Stimulated activated CD4-positive, alpha-beta T cell treated with anti-CD3 and anti-CD28 coated beads, Interleukin-15, amount 100 ng/mL, for 48 hours (primary cell): ENCODE measurements around the gene NFIC.

Experiments
- DNase-seq, 2 donors: peaks; one replicate each; pipeline ENCODE4 v3.0.0-alpha.2; 2020; ENCODE audit warnings: low read depth in 2 of 2

The NFIC gene

DNA sequence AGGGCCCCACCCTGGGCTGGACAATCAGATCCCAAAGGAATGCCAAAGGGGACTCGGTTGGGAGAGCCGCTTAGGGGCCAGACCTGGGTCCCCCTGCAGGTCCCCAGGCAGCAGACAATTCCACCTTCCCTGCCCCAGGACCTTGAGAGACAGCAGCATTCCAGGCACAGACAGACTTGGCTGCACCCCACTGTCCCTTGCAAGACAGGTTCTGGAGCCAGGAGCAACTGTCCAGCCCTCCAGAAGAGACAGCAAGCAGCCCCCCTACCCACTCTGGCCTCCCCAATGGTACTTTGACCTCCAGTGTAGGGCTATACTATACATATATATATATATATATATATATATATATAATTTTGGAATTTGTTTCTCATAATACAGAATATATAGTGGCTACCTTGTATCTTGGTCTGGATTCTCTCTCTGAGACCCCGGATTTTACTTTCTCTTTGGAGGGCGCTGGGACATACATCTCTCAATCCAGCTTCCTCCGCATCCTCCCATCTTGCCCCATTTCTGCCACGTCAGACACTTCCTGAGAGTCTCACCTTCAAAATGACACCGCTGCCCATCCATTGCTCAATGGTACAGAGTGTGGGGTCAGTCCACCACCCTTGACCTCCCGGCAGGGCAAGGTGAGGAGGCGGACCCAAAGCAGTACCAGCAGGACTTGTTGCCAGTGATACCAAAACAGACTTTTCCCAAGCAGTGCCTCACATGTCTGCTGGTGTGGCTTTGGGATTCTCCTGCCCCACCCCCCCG lies 101.2 kb downstream of the NFIC start:
- no peak for DNase-seq

- DNase-seq: no peak
Measured at GRCh38 chr19:3468211-3468610, 101.8 kb downstream of the NFIC start.

DNA sequence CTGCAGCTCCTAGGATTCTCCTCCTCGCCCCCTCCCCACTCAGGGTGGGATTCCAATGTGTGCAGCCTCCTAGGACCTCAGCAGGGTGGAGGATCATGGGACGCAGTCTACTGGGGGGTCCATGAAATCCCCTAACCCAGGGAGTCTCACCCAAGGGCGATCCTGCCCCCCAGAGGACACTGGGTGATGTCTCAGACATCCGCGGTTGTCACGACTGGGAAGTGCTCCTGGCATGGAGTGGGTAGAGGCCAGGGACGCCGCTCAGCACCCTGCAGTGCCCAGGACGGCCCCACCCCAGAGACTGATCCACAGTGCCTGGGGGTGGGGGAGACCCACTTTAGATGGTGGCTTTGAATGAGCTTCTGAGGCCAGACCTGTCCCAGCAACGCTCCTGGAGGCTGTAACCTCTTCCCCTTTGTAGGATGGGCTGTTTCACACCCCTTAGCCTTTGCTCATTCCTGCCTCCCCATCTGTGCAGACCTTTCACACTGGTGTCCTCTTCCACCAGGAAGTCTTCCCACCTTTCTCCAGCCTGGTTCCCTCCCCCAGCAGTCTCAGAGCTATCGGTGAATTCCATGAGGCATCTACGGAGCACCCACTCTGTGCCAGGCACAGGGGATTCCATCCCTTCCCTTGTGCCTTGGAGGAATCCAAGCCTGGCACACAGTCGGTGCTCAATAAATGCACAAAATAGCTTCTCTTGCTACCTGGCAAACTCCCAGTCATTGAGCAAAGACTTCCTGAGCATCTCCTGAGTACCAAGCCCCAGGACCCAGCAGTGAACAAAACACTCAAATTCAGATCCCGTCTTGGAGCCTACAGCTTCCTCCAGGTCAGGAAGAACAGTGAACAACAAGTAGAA lies 103.5 kb downstream of the NFIC start:
- DNase-seq: no peak

DNA sequence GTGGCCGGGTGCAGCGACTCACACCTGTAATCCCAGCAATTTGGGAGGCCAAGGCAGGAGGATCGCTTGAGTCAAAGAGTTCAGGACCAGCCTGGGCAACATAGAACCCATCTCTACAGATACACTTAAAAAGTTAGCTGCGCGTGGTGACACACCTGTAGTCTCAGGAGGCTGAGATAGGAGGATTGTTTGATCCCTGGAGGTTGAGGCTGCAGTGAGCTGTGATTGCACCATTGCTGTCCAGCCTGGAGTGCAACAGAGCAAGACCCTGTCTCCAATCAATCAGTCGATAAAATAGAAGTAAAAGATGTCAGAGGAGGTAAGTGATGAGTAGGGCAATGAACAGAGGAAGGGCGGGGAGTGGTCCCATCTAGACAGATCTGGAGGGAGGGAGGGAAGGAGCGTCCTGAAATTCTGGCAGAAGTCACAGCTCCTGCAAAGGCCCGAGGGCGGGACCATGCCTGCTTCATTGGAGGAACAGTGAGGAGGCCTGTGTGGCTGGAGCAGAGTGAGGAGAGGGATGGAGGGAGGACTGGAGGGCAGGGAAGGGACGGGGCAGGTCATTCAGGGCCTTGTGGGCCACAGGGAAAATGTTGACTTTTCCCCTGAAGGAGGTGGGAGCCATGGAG lies 104.2 kb downstream of the NFIC start:
- DNase-seq: no peak

DNA sequence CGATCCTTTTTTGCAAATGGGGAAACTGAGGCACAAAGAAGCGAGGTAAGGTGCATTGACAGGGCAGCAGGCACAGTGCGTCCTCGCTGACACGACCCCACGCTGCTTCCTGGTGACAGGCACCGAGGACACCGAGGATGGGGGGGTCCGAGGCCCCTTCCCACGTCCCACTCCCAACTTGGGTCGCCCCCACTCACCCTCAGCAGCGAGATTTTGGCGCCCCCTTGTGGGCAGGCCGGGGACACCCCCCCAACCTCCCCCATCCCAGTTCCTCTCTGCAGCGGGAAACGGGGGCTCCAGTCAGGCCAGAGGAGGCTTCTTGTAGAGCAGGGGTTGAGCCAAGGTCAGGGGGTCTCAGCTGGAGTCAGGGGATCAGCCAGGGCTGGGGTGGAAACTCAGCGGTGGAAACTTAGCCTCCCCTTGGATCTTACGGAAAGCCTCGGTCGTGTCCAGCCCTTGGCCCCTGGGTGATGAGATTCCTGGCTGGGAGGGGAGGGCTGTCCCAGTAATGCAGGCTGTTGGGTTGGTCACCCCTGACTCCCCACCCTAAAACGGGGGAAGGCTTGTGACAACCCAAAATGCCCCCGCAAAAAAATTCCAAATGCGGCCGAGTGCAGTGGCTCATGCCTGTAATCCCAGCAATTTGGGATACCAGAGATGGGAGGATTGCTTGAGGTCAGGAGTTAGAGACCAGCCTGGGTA lies 105.7 kb downstream of the NFIC start:
- peak in 1 of 2 donors; percentile 25 for DNase-seq

GRCh38 chr19:3474010-3474409 lies 107.6 kb downstream of the NFIC start:
- no peak for DNase-seq

GRCh38 chr19:3474614-3475013 lies 108.2 kb downstream of the NFIC start:
- no peak for DNase-seq

- DNase-seq: no peak
Measured at GRCh38 chr19:3475449-3475848, 109.1 kb downstream of the NFIC start.

DNA sequence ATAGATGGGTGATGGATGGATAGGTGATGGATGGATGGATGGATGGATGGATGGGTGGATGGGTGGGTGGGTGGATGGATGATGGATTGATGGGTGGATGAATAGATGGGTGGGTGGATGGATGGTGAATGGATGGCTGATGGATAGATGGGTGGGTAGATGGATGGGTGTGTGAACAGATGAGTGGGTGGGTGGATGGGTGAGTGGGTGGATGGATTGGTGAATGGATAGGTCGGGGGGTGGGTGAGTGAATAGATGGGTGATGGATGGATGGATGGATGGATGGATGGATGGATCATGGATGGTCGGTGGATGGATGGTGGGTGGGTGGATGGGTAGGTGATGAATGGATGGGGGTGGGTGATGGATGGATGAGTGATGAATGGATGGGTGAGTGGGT lies 110.4 kb downstream of the NFIC start:
- DNase-seq: no peak

DNA sequence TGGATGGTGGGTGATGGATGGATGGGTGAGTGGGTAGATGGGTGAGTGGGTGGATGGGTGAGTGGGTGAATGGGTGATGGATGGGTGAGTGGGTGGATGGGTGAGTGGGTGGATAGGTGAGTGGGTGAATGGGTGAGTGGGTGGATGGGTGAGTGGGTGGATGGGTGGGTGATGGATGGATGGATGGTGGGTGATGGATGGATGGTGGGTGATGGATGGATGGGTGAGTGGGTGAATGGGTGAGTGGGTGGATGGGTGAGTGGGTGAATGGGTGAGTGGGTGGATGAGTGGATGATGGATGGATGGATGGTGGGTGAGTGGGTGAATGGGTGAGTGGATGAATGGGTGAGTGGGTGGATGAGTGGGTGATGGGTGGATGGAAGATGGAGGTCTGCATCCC lies 111.1 kb downstream of the NFIC start:
- DNase-seq: no peak

- no peak for DNase-seq
Measured at GRCh38 chr19:3477951-3478350, 111.6 kb downstream of the NFIC start.

- DNase-seq: no peak
Measured at GRCh38 chr19:3478409-3479176, 112.2 kb downstream of the NFIC start.

- DNase-seq: peak; percentile 26 to 35
Measured at GRCh38 chr19:3479177-3479833, 112.9 kb downstream of the NFIC start.

DNA sequence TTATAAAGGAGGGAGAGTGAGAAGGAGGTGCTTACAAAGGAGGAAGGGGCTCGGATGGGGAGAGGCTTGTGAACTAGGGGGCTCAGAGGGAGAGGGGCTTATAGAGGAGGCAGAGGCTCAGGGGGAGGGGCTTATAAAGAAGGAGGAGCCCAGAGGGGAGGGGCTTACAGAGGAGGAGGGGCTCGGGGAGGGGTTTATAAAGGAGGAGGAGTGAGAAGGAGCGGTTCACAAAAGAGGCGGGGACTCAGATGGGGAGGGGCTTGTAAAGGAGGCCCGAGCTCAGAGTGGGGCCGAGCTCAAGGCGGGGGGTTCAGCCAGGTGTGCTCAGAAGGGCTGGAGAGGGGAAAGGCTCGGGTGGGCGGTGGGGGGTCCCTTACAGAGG lies 113.4 kb downstream of the NFIC start:
- DNase-seq: peak in 1 of 2 donors; percentile 25

GRCh38 chr19:3480383-3481091 lies 114.2 kb downstream of the NFIC start, which contains the start of gene SMIM24:
SMIM24 (minus strand) TSS chr19:3480525; CDS start chr19:3480463, 62 bp downstream.
- no peak for DNase-seq

DNA sequence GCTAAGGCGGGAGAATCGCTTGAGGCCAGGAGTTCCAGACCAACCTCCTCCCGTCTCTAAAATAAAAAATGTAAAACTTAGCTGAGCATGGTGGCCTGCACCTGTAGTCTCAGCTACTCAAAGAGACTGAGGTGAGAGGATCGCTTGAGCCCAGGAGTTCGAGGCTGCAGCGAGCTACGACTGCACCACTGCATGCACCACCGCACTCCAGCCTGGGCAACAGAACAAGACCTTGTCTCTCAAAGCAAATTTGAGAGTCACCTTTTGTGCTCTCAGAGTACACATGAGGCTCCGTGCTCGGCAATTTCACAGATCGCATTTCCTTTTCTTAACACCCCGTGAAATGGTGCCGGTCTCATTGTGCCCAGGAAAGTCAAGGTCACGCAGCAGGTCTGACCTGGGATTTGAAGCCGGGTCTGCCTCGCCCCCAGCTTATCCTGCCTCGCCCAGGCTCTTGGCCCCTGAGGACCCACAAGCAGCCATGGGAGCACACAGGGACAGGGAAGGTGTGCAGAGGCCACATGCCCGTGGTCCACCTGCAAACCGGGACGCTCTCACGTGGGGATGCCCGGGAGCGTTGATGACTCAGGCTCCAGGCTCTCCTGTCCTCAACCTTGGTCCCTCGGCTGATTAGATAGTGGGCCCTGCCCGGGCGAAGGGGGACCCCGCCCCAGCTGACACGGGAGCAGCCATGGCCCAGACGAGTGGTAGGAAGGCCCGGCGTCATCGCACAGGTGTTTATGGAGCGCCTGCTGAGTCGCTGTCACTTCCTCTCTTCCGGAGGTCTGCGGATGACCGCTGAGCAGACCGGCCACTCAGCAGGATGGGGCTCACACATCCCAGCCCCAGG lies 115.1 kb downstream of the NFIC start:
- DNase-seq: no peak

DNA sequence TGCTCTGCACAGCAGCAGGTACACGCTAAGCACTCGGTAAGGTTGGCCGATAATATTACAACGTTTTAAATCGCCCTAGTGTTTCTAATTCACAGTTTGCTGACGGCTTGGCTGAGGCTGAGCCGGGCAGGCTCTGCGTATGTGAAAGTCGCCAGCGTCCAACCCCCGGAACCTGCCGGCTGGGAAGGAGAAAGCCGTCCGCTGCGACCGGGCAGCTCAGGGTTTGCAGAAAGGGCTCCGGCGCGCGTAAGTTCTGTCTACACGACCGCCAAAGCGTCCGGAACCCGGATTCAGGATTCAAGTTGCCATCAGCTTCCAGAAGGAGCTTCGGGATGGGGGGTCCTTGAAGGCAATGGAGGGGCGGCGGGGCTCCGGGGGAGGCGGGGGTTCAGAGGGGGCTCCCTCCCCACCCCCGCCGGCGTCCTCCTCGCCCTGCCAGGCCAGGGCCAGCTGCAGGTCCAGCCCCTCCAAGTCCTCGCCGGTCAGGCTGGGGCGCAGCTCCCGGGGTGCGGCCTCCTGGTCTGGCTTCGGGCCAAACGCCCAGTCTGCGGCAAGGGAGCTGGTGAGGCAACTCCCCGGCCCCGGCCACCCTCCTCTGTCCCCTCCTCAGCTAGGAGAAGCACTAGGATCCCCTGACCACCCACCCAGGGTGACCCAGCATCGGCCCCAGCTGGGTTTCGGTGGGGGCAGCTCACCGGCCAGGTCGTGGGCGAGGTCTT lies 116.3 kb downstream of the NFIC start:
- no peak for DNase-seq

- no peak for DNase-seq
Measured at GRCh38 chr19:3483226-3483628, 116.8 kb downstream of the NFIC start, which contains the start of gene SMIM44. SMIM44 (minus strand) TSS chr19:3483441; CDS start chr19:3483403, 38 bp downstream.
